Motor neuron (in vitro differentiated cells): ENCODE data around the gene SMARCA2. TPM values are rescaled to one million over a fixed set of nuclear protein-coding genes. Genes with fewer than 3 reads are reported as not detected.

Source experiments
- ATAC-seq, 8 experiments: fragments of 200-7000 bp; cut with Tn5 transposase; replicated peaks in 6 of 8; 2 replicates each; pipeline ENCODE4 v1.8.0; 2021; ENCODE audit warnings: mild to moderate bottlenecking in 8 of 8, moderate library complexity in 8 of 8
- H3K27ac ChIP-seq, 2 donors: fragments of 250-450 bp; sonication (Bioruptor Pico); 2 replicates each; pipeline ENCODE4 v1.9.0; 2021; ENCODE audit warnings: antibody characterized with exemption in 2 of 2, mild to moderate bottlenecking in 2 of 2, moderate library complexity in 1 of 2
- H3K4me1 ChIP-seq, 2 donors: fragments of 250-450 bp; sonication (Bioruptor Pico); replicated peaks in 1 of 2; 2 replicates each; pipeline ENCODE4 v1.6.1; 2021; ENCODE audit warnings: antibody characterized with exemption in 2 of 2, mild to moderate bottlenecking in 2 of 2, moderate library complexity in 1 of 2
- H3K4me3 ChIP-seq, 5 donors: fragments of 250-450 bp; sonication (Bioruptor Pico); 2 replicates each; pipeline ENCODE4 v1.9.0; 2021; ENCODE audit warnings: antibody characterized with exemption in 5 of 5, mild to moderate bottlenecking in 5 of 5, moderate library complexity in 4 of 5
- WGBS, 10 experiments: fragments of 450-650 bp; shearing (Covaris generic); methylation state at CpG; one replicate each; pipeline ENCODE4 v1.0.0; 2022; 5-methylcytosine and 5-hydroxymethylcytosine counted together
- in situ Hi-C, 9 experiments: fragments of 400-800 bp; cut with MboI; loops; one replicate each; pipeline ENCODE4 v1.15.0; 2021; ENCODE audit warnings: low sequenced_read_pairs in 9 of 9, low pct_unique_long_range_greater_than_20kb in 2 of 9; ENCODE audit not compliant: unreplicated experiment in 9 of 9
- total RNA-seq, 8 experiments: library from RNA; unstranded; fragments of 300-600 nt; gene quantifications; 2 replicates each; pipeline versions ENCODE4 v1.2.3 to v1.2.4, GENCODE V29; 2022

Gene SMARCA2
- total RNA-seq, 8 experiments from 2014 or later, result 16.7 to 217 (median 66.6) TPM

- peak in 6 of 8 experiments; percentile 3 to 81 (median 71) for ATAC-seq
- peak overlapping the region; percentile 10 to 35 (median 19) for H3K4me3 ChIP-seq
These were observed 144.6 kb downstream of the SMARCA2 start for GRCh38 chr9:2159521-2160454.

GRCh38 chr9:2161661-2162060 lies 146.5 kb downstream of the SMARCA2 start:
- H3K4me3 ChIP-seq, result no peak overlapping the region
- WGBS, 10 experiments, result 94 to 100% (median 97%) methylated on average over 1 to 13 of the region's 13 CpGs
- in situ Hi-C loops, result loop anchor here in 1 of 9 experiments (25.0 kb wide), 2 partner anchors 101 to 476 kb away; no protein-coding TSS in a partner anchor
- ATAC-seq, result no peak
- peaks cover 28 to 43% of the 10 kb centered on the region in 2 donors for H3K4me1 ChIP-seq
- H3K27ac ChIP-seq, result no peak overlapping the region

More at GRCh38 chr9:2159521-2160454, 144.6 kb downstream of the SMARCA2 start:
- peak overlapping the region; percentile 81 to 83 for H3K27ac ChIP-seq
- in situ Hi-C loops, result loop anchor here in 1 of 9 experiments (25.0 kb wide), 2 partner anchors 103 to 478 kb away; no protein-coding TSS in a partner anchor
- 0 to 55% (median 16%) methylated on average over 4 to 13 of the region's 13 CpGs for WGBS, 10 experiments
- peaks cover 26 to 43% of the 10 kb centered on the region in 2 donors for H3K4me1 ChIP-seq

- ATAC-seq, result no peak
- Histone ChIP-seq H3K27ac (no peak overlapping the region), H3K4me1 (peaks cover 26 to 37% of the 10 kb centered on the region in 2 donors), H3K4me3 (no peak overlapping the region)
- 52 to 100% (median 75%) methylated on average over 1 to 6 of the region's 6 CpGs; no CpG with 5 or more reads in 1 of the 10 experiments for WGBS, 10 experiments
- in situ Hi-C loops, result loop anchor here in 1 of 9 experiments (25.0 kb wide), 2 partner anchors 99 to 474 kb away; no protein-coding TSS in a partner anchor
These were observed 148.2 kb downstream of the SMARCA2 start for GRCh38 chr9:2163231-2163885.

- 100% methylated on average over 1 of the region's 1 CpG; no CpG with 5 or more reads in 4 of the 10 experiments for WGBS, 10 experiments
- ATAC-seq, result no peak
- Histone ChIP-seq H3K27ac (no peak overlapping the region), H3K4me3 (no peak overlapping the region), H3K4me1 (peaks cover 26 to 28% of the 10 kb centered on the region in 2 donors)
- in situ Hi-C loops, result loop anchor here in 1 of 9 experiments (25.0 kb wide), 2 partner anchors 98 to 473 kb away; no protein-coding TSS in a partner anchor
These were observed 149.1 kb downstream of the SMARCA2 start for GRCh38 chr9:2164268-2164667.

GRCh38 chr9:2166203-2166602 lies 151.1 kb downstream of the SMARCA2 start:
- Histone ChIP-seq H3K27ac (no peak overlapping the region), H3K4me3 (no peak overlapping the region), H3K4me1 (peaks cover 9 to 12% of the 10 kb centered on the region in 2 donors)
- WGBS, 10 experiments, result 86 to 100% (median 100%) methylated on average over 1 of the region's 1 CpG; no CpG with 5 or more reads in 7 of the 10 experiments
- ATAC-seq, result peak in 2 of 8 experiments; percentile 24 to 76
- in situ Hi-C loops, result loop anchor here in 1 of 9 experiments (25.0 kb wide), 2 partner anchors 96 to 471 kb away; no protein-coding TSS in a partner anchor

- WGBS, 10 experiments, result 80 to 100% (median 92%) methylated on average over 1 to 6 of the region's 8 CpGs; no CpG with 5 or more reads in 3 of the 10 experiments
- no peak for ATAC-seq
- in situ Hi-C loops, result loop anchor here in 1 of 9 experiments (25.0 kb wide), 2 partner anchors 93 to 468 kb away; no protein-coding TSS in a partner anchor
- Histone ChIP-seq H3K4me3 (no peak overlapping the region), H3K27ac (no peak overlapping the region), H3K4me1 (peaks cover 8 to 15% of the 10 kb centered on the region in 2 donors)
These were observed 153.9 kb downstream of the SMARCA2 start for GRCh38 chr9:2169035-2169434.

- Histone ChIP-seq H3K27ac (no peak overlapping the region), H3K4me1 (peaks cover 14 to 20% of the 10 kb centered on the region in 2 donors), H3K4me3 (no peak overlapping the region)
- in situ Hi-C loops, result loop anchor here in 1 of 9 experiments (25.0 kb wide), 2 partner anchors 92 to 467 kb away; no protein-coding TSS in a partner anchor
- WGBS, 10 experiments, result 67 to 100% (median 93%) methylated on average over 2 to 4 of the region's 6 CpGs; no CpG with 5 or more reads in 1 of the 10 experiments
- ATAC-seq, result no peak
These were observed 155.6 kb downstream of the SMARCA2 start for GRCh38 chr9:2170722-2171121.

GRCh38 chr9:2173170-2173569 lies 158.0 kb downstream of the SMARCA2 start:
- peak in 1 of 8 experiments; percentile 34 for ATAC-seq
- Histone ChIP-seq H3K4me3 (no peak overlapping the region), H3K27ac (no peak overlapping the region), H3K4me1 (peaks cover 9 to 11% of the 10 kb centered on the region in 2 donors)
- 100% methylated on average over 1 of the region's 1 CpG; no CpG with 5 or more reads in 7 of the 10 experiments for WGBS, 10 experiments
- in situ Hi-C loops, result loop anchor here in 1 of 9 experiments (25.0 kb wide), 2 partner anchors 89 to 464 kb away; no protein-coding TSS in a partner anchor

GRCh38 chr9:2173861-2174260 lies 158.7 kb downstream of the SMARCA2 start:
- H3K4me3 ChIP-seq, result no peak overlapping the region
- no peak overlapping the region for H3K27ac ChIP-seq
- in situ Hi-C loops, result loop anchor here in 1 of 9 experiments (25.0 kb wide), 2 partner anchors 88 to 463 kb away; no protein-coding TSS in a partner anchor
- H3K4me1 ChIP-seq, result peaks cover 9 to 11% of the 10 kb centered on the region in 2 donors
- WGBS, 10 experiments, result 72 to 100% (median 91%) methylated on average over 1 to 5 of the region's 6 CpGs
- ATAC-seq, result peak in 1 of 8 experiments; percentile 9

GRCh38 chr9:2174306-2174705 lies 159.2 kb downstream of the SMARCA2 start:
- 17 to 93% (median 69%) methylated on average over 2 to 7 of the region's 7 CpGs; no CpG with 5 or more reads in 2 of the 10 experiments for WGBS, 10 experiments
- in situ Hi-C loops, result loop anchor here in 1 of 9 experiments (25.0 kb wide), 2 partner anchors 88 to 463 kb away; no protein-coding TSS in a partner anchor
- peaks cover 11% of the 10 kb centered on the region in 2 donors for H3K4me1 ChIP-seq
- no peak overlapping the region for H3K4me3 ChIP-seq
- H3K27ac ChIP-seq, result peak overlapping the region; percentile 42 to 72
- peak in 2 of 8 experiments; percentile 36 to 63 for ATAC-seq

- peaks cover 17% of the 10 kb centered on the region in 2 donors for H3K4me1 ChIP-seq
- no peak overlapping the region for H3K27ac ChIP-seq
- in situ Hi-C loops, result loop anchor here in 1 of 9 experiments (25.0 kb wide), 2 partner anchors 87 to 462 kb away; no protein-coding TSS in a partner anchor
- 40 to 100% (median 77%) methylated on average over 1 to 11 of the region's 11 CpGs; no CpG with 5 or more reads in 1 of the 10 experiments for WGBS, 10 experiments
- H3K4me3 ChIP-seq, result no peak overlapping the region
- ATAC-seq, result no peak
These were observed 159.8 kb downstream of the SMARCA2 start for GRCh38 chr9:2174911-2175310.

- 44 to 100% (median 95%) methylated on average over 1 to 2 of the region's 2 CpGs; no CpG with 5 or more reads in 1 of the 10 experiments for WGBS, 10 experiments
- in situ Hi-C loops, result no loop called here
- no peak overlapping the region for H3K4me3 ChIP-seq
- no peak overlapping the region for H3K27ac ChIP-seq
- peaks cover 32 to 36% of the 10 kb centered on the region in 2 donors for H3K4me1 ChIP-seq
- ATAC-seq, result no peak
These were observed 162.0 kb downstream of the SMARCA2 start for GRCh38 chr9:2177121-2177520.
